Measurements from ENCODE around the gene SYF2.

Gene SYF2

DNA sequence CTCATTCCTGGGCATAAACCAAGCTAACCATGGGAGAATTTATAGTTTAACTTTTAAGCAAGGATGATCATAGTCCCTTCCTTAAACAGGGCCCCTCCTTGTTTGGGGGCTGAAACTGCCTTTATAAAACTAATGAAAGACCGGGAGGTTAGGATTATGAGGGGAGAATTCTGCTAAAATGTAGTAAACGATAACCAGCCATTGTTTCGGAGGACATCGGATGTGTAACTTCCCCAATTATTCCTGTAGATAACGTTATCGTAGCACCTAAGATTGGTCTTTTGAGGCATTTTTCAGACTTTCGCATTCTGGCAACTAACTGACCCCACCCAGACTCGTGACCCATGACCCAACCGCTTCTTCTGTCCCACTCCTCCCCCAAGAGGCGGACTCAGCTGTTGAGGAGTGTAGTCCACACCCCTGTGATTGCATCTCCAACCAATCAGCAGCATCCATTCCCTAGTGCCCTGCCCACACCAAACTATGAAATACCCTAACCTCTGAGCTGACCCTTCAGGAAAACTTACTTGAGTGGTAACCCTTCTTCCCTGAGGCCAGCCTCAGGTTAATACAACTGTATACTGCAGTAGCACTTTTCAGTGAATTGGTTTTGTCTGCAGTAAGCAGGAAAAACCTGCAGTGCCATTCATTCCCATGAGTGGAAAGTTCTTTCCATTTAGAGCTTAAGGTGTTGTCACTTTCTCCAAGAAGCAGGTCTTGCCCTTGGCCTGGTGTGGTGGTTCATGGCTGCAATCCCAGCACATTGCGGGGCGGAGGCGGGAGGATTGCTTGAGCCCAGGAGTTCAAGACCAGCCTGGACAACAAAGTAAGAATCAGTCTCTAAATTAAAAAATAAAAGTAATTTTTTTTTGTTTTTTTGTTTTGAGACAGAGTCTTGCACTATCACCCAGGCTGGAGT lies 823 bp upstream of the SYF2 start:
- H3K27ac ChIP-seq (ENCODE audit: low read depth, low read length): peak overlapping the region; percentile 61
- no peaks in the 10 kb centered on the region for H4K20me1 ChIP-seq (ENCODE audit: control insufficient read depth, insufficient read depth, low read depth, low read length)
- H3F3A ChIP-seq (ENCODE audit: control insufficient read depth, insufficient read depth): peaks cover 18% of the 10 kb centered on the region
- H3K4me1 ChIP-seq (ENCODE audit: control insufficient read depth, low read length): peaks cover 55% of the 10 kb centered on the region
- peaks cover 47% of the 10 kb centered on the region for H3K36me3 ChIP-seq (ENCODE audit: control insufficient read depth, low read length)
- no peaks in the 10 kb centered on the region for H3K9me2 ChIP-seq (replicated peaks; ENCODE audit: control insufficient read depth, low read length)
- peak overlapping the region; percentile 94 for H3K4me2 ChIP-seq (ENCODE audit: low read length)
- H3K4me3 ChIP-seq (ENCODE audit: low read length): peak overlapping the region; percentile 95
- H3K27me3 ChIP-seq (ENCODE audit: control insufficient read depth, low read length): no peaks in the 10 kb centered on the region
- H3K79me2 ChIP-seq (ENCODE audit: control insufficient read depth, low read length): peaks cover 56% of the 10 kb centered on the region
- no peaks in the 10 kb centered on the region for H3K9me3 ChIP-seq (ENCODE audit: control insufficient read depth, insufficient read depth, low read length)
- no peak for TF ChIP-seq EZH2phosphoT487 (IDR thresholded peaks at IDR 0.05; ENCODE audit: borderline replicate concordance, low read length)
- TF ChIP-seq, protein P1, sequence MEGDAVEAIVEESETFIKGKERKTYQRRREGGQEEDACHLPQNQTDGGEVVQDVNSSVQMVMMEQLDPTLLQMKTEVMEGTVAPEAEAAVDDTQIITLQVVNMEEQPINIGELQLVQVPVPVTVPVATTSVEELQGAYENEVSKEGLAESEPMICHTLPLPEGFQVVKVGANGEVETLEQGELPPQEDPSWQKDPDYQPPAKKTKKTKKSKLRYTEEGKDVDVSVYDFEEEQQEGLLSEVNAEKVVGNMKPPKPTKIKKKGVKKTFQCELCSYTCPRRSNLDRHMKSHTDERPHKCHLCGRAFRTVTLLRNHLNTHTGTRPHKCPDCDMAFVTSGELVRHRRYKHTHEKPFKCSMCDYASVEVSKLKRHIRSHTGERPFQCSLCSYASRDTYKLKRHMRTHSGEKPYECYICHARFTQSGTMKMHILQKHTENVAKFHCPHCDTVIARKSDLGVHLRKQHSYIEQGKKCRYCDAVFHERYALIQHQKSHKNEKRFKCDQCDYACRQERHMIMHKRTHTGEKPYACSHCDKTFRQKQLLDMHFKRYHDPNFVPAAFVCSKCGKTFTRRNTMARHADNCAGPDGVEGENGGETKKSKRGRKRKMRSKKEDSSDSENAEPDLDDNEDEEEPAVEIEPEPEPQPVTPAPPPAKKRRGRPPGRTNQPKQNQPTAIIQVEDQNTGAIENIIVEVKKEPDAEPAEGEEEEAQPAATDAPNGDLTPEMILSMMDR (IDR thresholded peaks at IDR 0.05; ENCODE audit: low read depth, low read length, poor library complexity, severe bottlenecking): no peak

DNA sequence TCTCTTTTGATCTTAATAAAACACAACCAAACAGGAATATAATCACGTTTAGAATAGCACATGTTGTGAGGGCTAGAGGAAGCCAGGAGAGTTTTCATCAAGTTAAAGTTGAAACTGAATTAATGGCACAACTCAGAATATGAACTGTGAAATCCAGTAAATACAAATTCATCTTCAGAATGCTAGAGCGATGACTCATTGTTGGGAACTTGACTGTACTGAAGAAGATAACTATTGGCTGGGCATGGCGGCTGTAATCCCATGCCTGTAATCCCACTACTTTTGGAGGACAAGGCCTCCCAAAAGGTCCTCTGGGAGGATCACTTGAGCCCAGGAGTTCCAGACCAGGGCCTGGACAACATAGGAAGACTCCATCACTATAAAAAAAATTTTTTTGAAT lies 8.8 kb downstream of the SYF2 start:
- H3K27ac ChIP-seq (ENCODE audit: low read depth, low read length): no peak overlapping the region
- H3F3A ChIP-seq (ENCODE audit: control insufficient read depth, insufficient read depth): peaks cover 7% of the 10 kb centered on the region

DNA sequence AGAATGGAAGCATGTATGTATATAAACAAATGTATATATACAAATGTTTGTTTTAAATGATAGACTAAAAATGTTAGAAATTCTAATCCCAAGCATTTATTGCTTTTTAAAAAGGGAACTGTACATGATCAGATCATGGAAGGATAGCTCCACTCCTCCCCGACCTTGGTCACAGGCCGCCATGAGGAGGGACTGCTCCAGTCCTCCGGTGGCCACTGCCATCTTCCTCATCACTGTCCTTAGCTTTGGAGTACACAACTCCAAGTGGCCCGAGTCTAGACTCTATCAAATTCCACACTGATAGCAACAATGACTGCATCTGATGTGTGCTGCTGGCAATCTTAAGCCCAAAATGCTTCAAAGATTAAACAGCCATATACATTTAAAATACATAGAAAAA lies 9.7 kb downstream of the SYF2 start:
- H3K36me3 ChIP-seq (ENCODE audit: control insufficient read depth, low read length): peaks cover 55% of the 10 kb centered on the region

More for the DNA sequence above, 8.8 kb downstream of the SYF2 start:
- Histone ChIP-seq H3K36me3 (ENCODE audit: control insufficient read depth, low read length) (peaks cover 62% of the 10 kb centered on the region), H3K9me3 (ENCODE audit: control insufficient read depth, insufficient read depth, low read length) (no peaks in the 10 kb centered on the region), H3K4me2 (ENCODE audit: low read length) (no peak overlapping the region), H3K4me1 (ENCODE audit: control insufficient read depth, low read length) (no peaks in the 10 kb centered on the region), H3K27me3 (ENCODE audit: control insufficient read depth, low read length) (no peaks in the 10 kb centered on the region), H3K79me2 (ENCODE audit: control insufficient read depth, low read length) (no peaks in the 10 kb centered on the region), H3K4me3 (ENCODE audit: low read length) (no peak overlapping the region), H4K20me1 (ENCODE audit: control insufficient read depth, insufficient read depth, low read depth, low read length) (no peaks in the 10 kb centered on the region), H3K9me2 (replicated peaks; ENCODE audit: control insufficient read depth, low read length) (no peaks in the 10 kb centered on the region)
- TF ChIP-seq, protein P1 (IDR thresholded peaks at IDR 0.05; ENCODE audit: low read depth, low read length, poor library complexity, severe bottlenecking): no peak
- no peak for TF ChIP-seq EZH2phosphoT487 (IDR thresholded peaks at IDR 0.05; ENCODE audit: borderline replicate concordance, low read length)

More for the DNA sequence above, 9.7 kb downstream of the SYF2 start:
- peaks cover 10% of the 10 kb centered on the region for H3F3A ChIP-seq (ENCODE audit: control insufficient read depth, insufficient read depth)
- H4K20me1 ChIP-seq (ENCODE audit: control insufficient read depth, insufficient read depth, low read depth, low read length): no peaks in the 10 kb centered on the region
- H3K27me3 ChIP-seq (ENCODE audit: control insufficient read depth, low read length): no peaks in the 10 kb centered on the region
- no peak for TF ChIP-seq EZH2phosphoT487 (IDR thresholded peaks at IDR 0.05; ENCODE audit: borderline replicate concordance, low read length)
- TF ChIP-seq, protein P1 (IDR thresholded peaks at IDR 0.05; ENCODE audit: low read depth, low read length, poor library complexity, severe bottlenecking): no peak
- H3K79me2 ChIP-seq (ENCODE audit: control insufficient read depth, low read length): no peaks in the 10 kb centered on the region
- H3K4me2 ChIP-seq (ENCODE audit: low read length): no peak overlapping the region
- H3K9me2 ChIP-seq (replicated peaks; ENCODE audit: control insufficient read depth, low read length): no peaks in the 10 kb centered on the region
- H3K9me3 ChIP-seq (ENCODE audit: control insufficient read depth, insufficient read depth, low read length): no peaks in the 10 kb centered on the region
- H3K4me1 ChIP-seq (ENCODE audit: control insufficient read depth, low read length): no peaks in the 10 kb centered on the region
- H3K4me3 ChIP-seq (ENCODE audit: low read length): no peak overlapping the region
- no peak overlapping the region for H3K27ac ChIP-seq (ENCODE audit: low read depth, low read length)
